ENCODE measurements around the gene CYP19A1. TPM values are rescaled to one million over a fixed set of nuclear protein-coding genes. Genes with fewer than 3 reads are reported as not detected.
A peak's percentile ranks its signal among the peaks of the same experiment; 100 is the strongest.

The CYP19A1 gene
- total and polyA plus RNA-seq, 10 of the 15 experiments (the other 5 are each of a cell fraction or from before 2014, with no cell fraction given), result 0.08 to 1.8 (median 0.70) TPM

GRCh38 chr15:51348688-51349087 is 10.3 kb upstream of the CYP19A1 start (continued):
- TF ChIP-seq ZNF592 (IDR thresholded peaks at IDR 0.05) (no peak), BHLHE40 (IDR thresholded peaks at IDR 0.05; ENCODE audit: borderline replicate concordance in 1 of 2, low read depth in 2 of 2, low read length in 1 of 2) (peak in 1 of 2 experiments; percentile 44; a peak in 1 of 4 replicates), NRF1 (conservative IDR thresholded peaks at IDR 0.05; ENCODE audit: low read depth, low read length) (no peak), WRNIP1 (IDR thresholded peaks at IDR 0.05; ENCODE audit: borderline replicate concordance, low read depth, low read length) (no peak), PML (IDR thresholded peaks at IDR 0.05; ENCODE audit: low read length) (peak; percentile 82; the same call in 1 of the 2 replicates), SREBF1 (IDR thresholded peaks at IDR 0.05; ENCODE audit: low read length) (no peak), ASH2L (IDR thresholded peaks at IDR 0.05; ENCODE audit: borderline replicate concordance, low read depth) (no peak), SMAD5 (IDR thresholded peaks at IDR 0.05; ENCODE audit: low read depth) (no peak), HCFC1 (IDR thresholded peaks at IDR 0.05; ENCODE audit: low read length) (no peak), JUND (IDR thresholded peaks at IDR 0.05; ENCODE audit: low read depth, low read length) (no peak), EED (IDR thresholded peaks at IDR 0.05; ENCODE audit: low read depth) (peak; percentile 50; the same call in 1 of the 2 replicates), MTA2 (IDR thresholded peaks at IDR 0.05; ENCODE audit: low read depth) (peak; percentile 90), CBX5 (IDR thresholded peaks at IDR 0.05; ENCODE audit: low read depth) (0 out of 2 replicates have a peak, but pooled peaks have one; percentile 56), PAX8 (IDR thresholded peaks at IDR 0.05) (no peak), SP1 (IDR thresholded peaks at IDR 0.05; ENCODE audit: low read depth, low read length) (peak; percentile 50), RAD51 (IDR thresholded peaks at IDR 0.05) (no peak), SREBF2 (IDR thresholded peaks at IDR 0.05; ENCODE audit: low read length) (no peak), YBX1 (IDR thresholded peaks at IDR 0.05) (no peak), RELA (IDR thresholded peaks at IDR 0.05; ENCODE audit: borderline replicate concordance, partially characterized antibody) (no peak), SMAD1 (IDR thresholded peaks at IDR 0.05; ENCODE audit: low read depth, partially characterized antibody) (no peak), RFX5 (IDR thresholded peaks at IDR 0.05; ENCODE audit: low read depth, low read length) (no peak), POU2F2 (IDR thresholded peaks at IDR 0.05; ENCODE audit: borderline replicate concordance, low read depth, low read length) (peak; percentile 37; the same call in 1 of the 3 replicates), IKZF1 (conservative IDR thresholded peaks at IDR 0.05) (0 out of 2 replicates have a peak, but pooled peaks have one; percentile 33), CREB1 (IDR thresholded peaks at IDR 0.05; ENCODE audit: low read depth) (0 out of 2 replicates have a peak, but pooled peaks have one; percentile 31)
- TF ChIP-seq, protein P1, sequence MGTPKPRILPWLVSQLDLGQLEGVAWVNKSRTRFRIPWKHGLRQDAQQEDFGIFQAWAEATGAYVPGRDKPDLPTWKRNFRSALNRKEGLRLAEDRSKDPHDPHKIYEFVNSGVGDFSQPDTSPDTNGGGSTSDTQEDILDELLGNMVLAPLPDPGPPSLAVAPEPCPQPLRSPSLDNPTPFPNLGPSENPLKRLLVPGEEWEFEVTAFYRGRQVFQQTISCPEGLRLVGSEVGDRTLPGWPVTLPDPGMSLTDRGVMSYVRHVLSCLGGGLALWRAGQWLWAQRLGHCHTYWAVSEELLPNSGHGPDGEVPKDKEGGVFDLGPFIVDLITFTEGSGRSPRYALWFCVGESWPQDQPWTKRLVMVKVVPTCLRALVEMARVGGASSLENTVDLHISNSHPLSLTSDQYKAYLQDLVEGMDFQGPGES (IDR thresholded peaks at IDR 0.05), result no peak
- TF ChIP-seq, protein P2, sequence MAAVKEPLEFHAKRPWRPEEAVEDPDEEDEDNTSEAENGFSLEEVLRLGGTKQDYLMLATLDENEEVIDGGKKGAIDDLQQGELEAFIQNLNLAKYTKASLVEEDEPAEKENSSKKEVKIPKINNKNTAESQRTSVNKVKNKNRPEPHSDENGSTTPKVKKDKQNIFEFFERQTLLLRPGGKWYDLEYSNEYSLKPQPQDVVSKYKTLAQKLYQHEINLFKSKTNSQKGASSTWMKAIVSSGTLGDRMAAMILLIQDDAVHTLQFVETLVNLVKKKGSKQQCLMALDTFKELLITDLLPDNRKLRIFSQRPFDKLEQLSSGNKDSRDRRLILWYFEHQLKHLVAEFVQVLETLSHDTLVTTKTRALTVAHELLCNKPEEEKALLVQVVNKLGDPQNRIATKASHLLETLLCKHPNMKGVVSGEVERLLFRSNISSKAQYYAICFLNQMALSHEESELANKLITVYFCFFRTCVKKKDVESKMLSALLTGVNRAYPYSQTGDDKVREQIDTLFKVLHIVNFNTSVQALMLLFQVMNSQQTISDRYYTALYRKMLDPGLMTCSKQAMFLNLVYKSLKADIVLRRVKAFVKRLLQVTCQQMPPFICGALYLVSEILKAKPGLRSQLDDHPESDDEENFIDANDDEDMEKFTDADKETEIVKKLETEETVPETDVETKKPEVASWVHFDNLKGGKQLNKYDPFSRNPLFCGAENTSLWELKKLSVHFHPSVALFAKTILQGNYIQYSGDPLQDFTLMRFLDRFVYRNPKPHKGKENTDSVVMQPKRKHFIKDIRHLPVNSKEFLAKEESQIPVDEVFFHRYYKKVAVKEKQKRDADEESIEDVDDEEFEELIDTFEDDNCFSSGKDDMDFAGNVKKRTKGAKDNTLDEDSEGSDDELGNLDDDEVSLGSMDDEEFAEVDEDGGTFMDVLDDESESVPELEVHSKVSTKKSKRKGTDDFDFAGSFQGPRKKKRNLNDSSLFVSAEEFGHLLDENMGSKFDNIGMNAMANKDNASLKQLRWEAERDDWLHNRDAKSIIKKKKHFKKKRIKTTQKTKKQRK (IDR thresholded peaks at IDR 0.05; ENCODE audit: low read depth, low read length), result no peak
